ENCODE results near the gene RAB28.

- TF ChIP-seq, protein P1, sequence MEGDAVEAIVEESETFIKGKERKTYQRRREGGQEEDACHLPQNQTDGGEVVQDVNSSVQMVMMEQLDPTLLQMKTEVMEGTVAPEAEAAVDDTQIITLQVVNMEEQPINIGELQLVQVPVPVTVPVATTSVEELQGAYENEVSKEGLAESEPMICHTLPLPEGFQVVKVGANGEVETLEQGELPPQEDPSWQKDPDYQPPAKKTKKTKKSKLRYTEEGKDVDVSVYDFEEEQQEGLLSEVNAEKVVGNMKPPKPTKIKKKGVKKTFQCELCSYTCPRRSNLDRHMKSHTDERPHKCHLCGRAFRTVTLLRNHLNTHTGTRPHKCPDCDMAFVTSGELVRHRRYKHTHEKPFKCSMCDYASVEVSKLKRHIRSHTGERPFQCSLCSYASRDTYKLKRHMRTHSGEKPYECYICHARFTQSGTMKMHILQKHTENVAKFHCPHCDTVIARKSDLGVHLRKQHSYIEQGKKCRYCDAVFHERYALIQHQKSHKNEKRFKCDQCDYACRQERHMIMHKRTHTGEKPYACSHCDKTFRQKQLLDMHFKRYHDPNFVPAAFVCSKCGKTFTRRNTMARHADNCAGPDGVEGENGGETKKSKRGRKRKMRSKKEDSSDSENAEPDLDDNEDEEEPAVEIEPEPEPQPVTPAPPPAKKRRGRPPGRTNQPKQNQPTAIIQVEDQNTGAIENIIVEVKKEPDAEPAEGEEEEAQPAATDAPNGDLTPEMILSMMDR (IDR thresholded peaks at IDR 0.05): no peak
- TF ChIP-seq AFF4 (CRISPR knock-in tag; IDR thresholded peaks at IDR 0.05; ENCODE audit: borderline replicate concordance): no peak
- TF ChIP-seq CREM (CRISPR knock-in tag; IDR thresholded peaks at IDR 0.05): no peak
- TF ChIP-seq CBFB (CRISPR knock-in tag; IDR thresholded peaks at IDR 0.05; ENCODE audit: low read depth): no peak
- no peak for TF ChIP-seq SOX15 (CRISPR knock-in tag; IDR thresholded peaks at IDR 0.05)
- TF ChIP-seq, protein P2, sequence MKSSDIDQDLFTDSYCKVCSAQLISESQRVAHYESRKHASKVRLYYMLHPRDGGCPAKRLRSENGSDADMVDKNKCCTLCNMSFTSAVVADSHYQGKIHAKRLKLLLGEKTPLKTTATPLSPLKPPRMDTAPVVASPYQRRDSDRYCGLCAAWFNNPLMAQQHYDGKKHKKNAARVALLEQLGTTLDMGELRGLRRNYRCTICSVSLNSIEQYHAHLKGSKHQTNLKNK (CRISPR knock-in tag; IDR thresholded peaks at IDR 0.05): no peak
- no peak for TF ChIP-seq NFE2L1 (CRISPR knock-in tag; IDR thresholded peaks at IDR 0.05)
- no peak for TF ChIP-seq TCF7 (CRISPR knock-in tag; IDR thresholded peaks at IDR 0.05; ENCODE audit: low read depth)
- no peak for TF ChIP-seq JAZF1 (CRISPR knock-in tag; IDR thresholded peaks at IDR 0.05)
- TF ChIP-seq, protein P3, sequence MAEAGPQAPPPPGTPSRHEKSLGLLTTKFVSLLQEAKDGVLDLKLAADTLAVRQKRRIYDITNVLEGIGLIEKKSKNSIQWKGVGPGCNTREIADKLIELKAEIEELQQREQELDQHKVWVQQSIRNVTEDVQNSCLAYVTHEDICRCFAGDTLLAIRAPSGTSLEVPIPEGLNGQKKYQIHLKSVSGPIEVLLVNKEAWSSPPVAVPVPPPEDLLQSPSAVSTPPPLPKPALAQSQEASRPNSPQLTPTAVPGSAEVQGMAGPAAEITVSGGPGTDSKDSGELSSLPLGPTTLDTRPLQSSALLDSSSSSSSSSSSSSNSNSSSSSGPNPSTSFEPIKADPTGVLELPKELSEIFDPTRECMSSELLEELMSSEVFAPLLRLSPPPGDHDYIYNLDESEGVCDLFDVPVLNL (CRISPR knock-in tag; IDR thresholded peaks at IDR 0.05; ENCODE audit: borderline replicate concordance, low read depth): no peak
- no peak for TF ChIP-seq SP1 (CRISPR knock-in tag; conservative IDR thresholded peaks at IDR 0.05)
- no peak for TF ChIP-seq ELF4 (CRISPR knock-in tag; IDR thresholded peaks at IDR 0.05; ENCODE audit: low read depth)
- TF ChIP-seq ZNF232 (CRISPR knock-in tag; IDR thresholded peaks at IDR 0.05): no peak
- no peak for TF ChIP-seq NR2C2 (CRISPR knock-in tag; IDR thresholded peaks at IDR 0.05)
Observed at GRCh38 chr4:13528821-13529127, 44.6 kb upstream of the RAB28 start.
